Common myeloid progenitor, CD34-positive (primary cell): ENCODE data around the gene SULT1A3.
"Not testable (repeated sequence)": the region's sequence is repeated elsewhere in the genome, so short reads cannot be mapped to it uniquely, and the experiment has no call there.

Experiments
- CTCF ChIA-PET: fragments of 350-600 bp; sonication (Branson Sonifier 250); formaldehyde crosslinking; loops from one replicate; lab custom pipeline; 2021; ENCODE audit warnings: antibody characterized with exemption; lab: Charles Lee
- POLR2A ChIA-PET: fragments of 350-600 bp; sonication (Branson Sonifier 250); formaldehyde crosslinking; loops from one replicate; lab custom pipeline; 2021; ENCODE audit warnings: antibody characterized with exemption; lab: Charles Lee
- DNase-seq, 3 donors: peaks; one replicate each; pipeline versions ENCODE4 v3.0.0 to v3.0.0-alpha.2; 2013
- H3K27ac ChIP-seq, 2 experiments: 1 replicate in 1 of 2; 2 replicates in 1 of 2; pipeline ENCODE4 v1.7.0; 2013; ENCODE audit warnings: inconsistent platforms in 2 of 2, low read length in 2 of 2, mild to moderate bottlenecking in 2 of 2, low read depth in 1 of 2, moderate library complexity in 1 of 2; ENCODE audit not compliant: severe bottlenecking in 2 of 2, insufficient read depth in 1 of 2, poor library complexity in 1 of 2
- H3K27me3 ChIP-seq, 5 experiments: replicated peaks in 2 of 5; 1 replicate in 3 of 5; 2 replicates in 2 of 5; pipeline versions ENCODE4 v1.6.1 to v1.7.0; 2013; ENCODE audit warnings: low read length in 4 of 5, mild to moderate bottlenecking in 2 of 5, moderate library complexity in 2 of 5, inconsistent platforms in 1 of 5; ENCODE audit not compliant: insufficient read depth in 5 of 5, control insufficient read depth in 4 of 5
- H3K36me3 ChIP-seq, 4 experiments: 1 replicate in 2 of 4; 2 replicates in 2 of 4; pipeline versions ENCODE4 v1.6.1 to v1.7.0; 2013; ENCODE audit warnings: low read length in 3 of 4, control low read depth in 1 of 4, mild to moderate bottlenecking in 1 of 4; ENCODE audit not compliant: control insufficient read depth in 4 of 4, insufficient read depth in 4 of 4
- H3K4me1 ChIP-seq, 4 experiments: 1 replicate in 3 of 4; 2 replicates in 1 of 4; pipeline versions ENCODE4 v1.6.1 to v1.7.1; 2013; ENCODE audit warnings: low read length in 3 of 4, mild to moderate bottlenecking in 3 of 4, control low read depth in 1 of 4, inconsistent platforms in 1 of 4, moderate library complexity in 1 of 4; ENCODE audit not compliant: control insufficient read depth in 4 of 4, insufficient read depth in 4 of 4; ENCODE audit errors: control extremely low read depth in 1 of 4
- H3K4me3 ChIP-seq, 7 experiments: 1 replicate in 4 of 7; 2 replicates in 3 of 7; pipeline versions ENCODE4 v1.5.1 to v1.7.0; 2013; ENCODE audit warnings: mild to moderate bottlenecking in 7 of 7, low read length in 6 of 7, moderate library complexity in 6 of 7, inconsistent platforms in 2 of 7, low read depth in 2 of 7, control low read depth in 1 of 7; ENCODE audit not compliant: insufficient read depth in 4 of 7, control insufficient read depth in 1 of 7; ENCODE audit errors: extremely low read depth in 1 of 7
- H3K9me3 ChIP-seq, 5 experiments: 1 replicate in 4 of 5; 2 replicates in 1 of 5; pipeline versions ENCODE4 v1.6.1 to v1.7.1; 2013; ENCODE audit warnings: low read length in 4 of 5, mild to moderate bottlenecking in 2 of 5, inconsistent platforms in 1 of 5, low read depth in 1 of 5, moderate library complexity in 1 of 5; ENCODE audit not compliant: control insufficient read depth in 4 of 5, insufficient read depth in 2 of 5; ENCODE audit errors: control extremely low read depth in 1 of 5
- WGBS: methylation state at CpG from one replicate; pipeline ENCODE4 v1.1.5; 2013; ENCODE audit not compliant: insufficient coverage; 5-methylcytosine and 5-hydroxymethylcytosine counted together

The SULT1A3 gene

DNA sequence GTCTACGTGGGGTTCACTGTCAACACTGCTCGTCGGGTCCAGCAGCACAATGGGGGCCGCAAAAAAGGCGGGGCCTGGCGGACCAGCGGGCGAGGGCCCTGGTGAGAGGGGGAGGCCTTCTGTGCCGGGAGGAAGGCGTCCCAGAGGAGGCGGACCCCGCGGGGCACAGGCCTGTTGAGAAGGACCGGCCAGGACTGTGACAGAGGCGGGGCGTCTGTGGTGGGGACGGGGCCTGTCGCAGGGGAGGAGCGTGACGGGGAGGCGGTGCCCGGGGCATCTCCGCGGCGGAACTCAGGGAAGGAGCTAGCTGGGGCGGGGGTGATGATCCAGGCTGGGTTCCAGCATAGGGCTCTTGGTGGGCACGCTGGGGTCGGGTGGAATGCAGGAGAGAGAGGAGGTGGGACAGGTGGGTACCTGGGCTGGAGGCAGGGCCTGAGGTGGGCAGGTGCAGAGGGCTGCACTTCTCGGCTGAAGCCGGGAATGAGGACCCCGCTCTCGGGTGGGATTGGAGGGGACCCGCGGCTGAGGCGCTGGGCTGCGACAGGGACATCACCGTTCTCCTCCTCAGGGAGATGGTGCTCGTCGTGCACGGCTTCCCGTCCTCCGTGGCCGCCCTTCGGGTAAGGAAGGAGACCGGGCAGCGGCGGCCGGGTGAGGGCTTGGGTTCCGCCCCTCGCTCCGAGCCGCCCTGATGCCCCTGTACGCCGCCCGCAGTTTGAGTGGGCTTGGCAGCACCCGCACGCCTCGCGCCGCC, 4.7 kb upstream of the SULT1A3 start:
- H3K27ac ChIP-seq, POLR2A ChIA-PET, H3K4me1 ChIP-seq, H3K36me3 ChIP-seq, DNase-seq, CTCF ChIA-PET, H3K27me3 ChIP-seq, H3K9me3 ChIP-seq: not testable (repeated sequence)
- peak overlapping the region in 6 of 7 experiments; percentile 37 to 73 (median 51) for H3K4me3 ChIP-seq
- 4% methylated on average over 7 of the region's 60 CpGs for WGBS

DNA sequence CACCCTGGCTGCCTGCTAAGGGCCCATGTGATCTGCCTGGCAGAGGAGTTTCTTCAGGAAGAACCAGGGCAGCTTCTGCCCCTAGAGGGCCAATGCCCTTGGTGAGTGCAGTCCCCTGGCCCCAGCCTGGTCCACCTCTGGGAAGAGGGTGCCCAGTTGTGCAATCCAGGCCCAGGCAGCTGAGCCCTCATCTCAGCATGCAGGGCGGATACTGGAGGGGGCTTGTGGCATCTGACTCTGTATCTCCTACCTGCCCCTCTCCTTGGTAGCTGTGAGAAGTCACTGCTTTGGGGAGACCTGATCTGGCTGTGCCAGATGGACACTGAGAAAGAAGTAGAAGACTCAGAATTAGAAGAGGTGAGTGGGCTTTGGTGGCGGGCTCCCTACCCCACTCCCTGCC, 2.1 kb upstream of the SULT1A3 start:
- no CpG with 5 or more reads among the region's 2 CpGs for WGBS
- H3K4me1 ChIP-seq, DNase-seq, H3K27me3 ChIP-seq, H3K4me3 ChIP-seq, POLR2A ChIA-PET, H3K27ac ChIP-seq, CTCF ChIA-PET, H3K36me3 ChIP-seq, H3K9me3 ChIP-seq: not testable (repeated sequence)

DNA sequence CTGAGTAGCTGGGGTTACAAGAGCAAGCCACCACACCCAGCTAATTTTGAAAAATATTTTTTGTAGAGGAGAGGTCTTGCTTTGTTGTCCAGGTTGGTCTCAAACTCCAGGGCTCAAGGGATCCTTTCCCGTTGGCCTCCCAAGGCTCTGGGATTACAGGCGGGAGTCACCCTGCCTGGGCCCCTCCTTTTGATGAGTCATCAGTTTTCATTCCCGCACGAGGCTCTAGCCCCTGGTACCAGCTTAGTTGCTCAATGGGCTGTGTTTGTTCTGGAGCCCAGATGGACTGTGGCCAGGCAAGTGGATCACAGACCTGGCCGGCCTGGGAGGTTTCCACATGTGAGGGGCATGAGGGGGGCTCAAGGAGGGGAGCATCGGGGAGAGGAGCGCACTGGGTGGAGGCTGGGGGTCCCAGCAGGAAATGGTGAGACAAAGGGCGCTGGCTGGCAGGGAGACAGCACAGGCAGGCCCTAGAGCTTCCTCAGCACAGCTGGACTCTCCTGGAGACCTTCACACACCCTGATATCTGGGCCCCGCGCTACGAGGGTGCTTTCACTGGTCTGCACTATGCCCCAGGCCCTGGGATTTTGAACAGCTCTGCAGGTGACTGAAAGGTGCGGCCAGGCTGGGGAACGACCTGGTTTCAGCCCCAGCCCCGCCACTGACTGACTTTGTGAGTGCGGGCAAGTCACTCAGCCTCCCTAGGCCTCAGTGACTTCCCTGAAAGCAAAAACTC, 721 bp downstream of the SULT1A3 start:
- DNase-seq, H3K27me3 ChIP-seq, H3K9me3 ChIP-seq, POLR2A ChIA-PET, CTCF ChIA-PET, H3K36me3 ChIP-seq, H3K4me3 ChIP-seq, H3K27ac ChIP-seq, H3K4me1 ChIP-seq: not testable (repeated sequence)
- no CpG with 5 or more reads among the region's 15 CpGs for WGBS

DNA sequence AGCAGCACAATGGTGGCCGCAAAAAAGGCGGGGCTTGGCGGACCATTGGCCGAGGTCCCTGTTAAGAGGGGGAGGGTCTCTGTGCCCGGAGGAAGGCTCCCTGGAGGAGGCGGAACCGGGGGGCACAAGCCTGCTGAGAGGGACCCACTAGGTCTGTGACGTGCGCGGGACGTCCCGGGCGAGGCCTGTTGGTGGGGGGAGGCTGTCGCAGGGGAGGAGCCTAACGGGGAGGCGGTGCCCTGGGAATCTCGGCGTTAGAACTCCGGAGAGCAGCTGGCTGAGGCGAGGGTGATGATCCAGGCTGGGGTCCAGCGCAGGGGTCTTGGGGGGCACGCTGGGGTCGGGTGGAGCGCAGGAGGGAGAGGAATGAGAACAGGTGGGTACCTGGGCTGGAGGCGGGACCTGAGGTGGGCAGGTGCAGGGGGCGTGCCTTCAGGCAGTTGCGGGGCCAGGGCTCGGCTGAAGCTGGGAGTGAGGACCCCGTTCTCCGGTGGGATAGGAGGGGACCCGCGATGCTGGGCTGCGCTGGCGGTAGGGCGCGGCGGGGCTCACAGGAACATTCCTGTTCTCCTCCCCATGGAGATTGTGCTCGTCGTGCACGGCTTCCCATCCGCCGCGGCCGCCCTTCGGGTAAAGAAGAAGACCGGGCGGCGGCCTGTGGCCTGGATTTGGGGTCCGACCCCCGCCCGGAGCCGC, 6.6 kb downstream of the SULT1A3 start:
- H3K36me3 ChIP-seq, POLR2A ChIA-PET, H3K9me3 ChIP-seq, H3K4me1 ChIP-seq, H3K27me3 ChIP-seq, CTCF ChIA-PET, H3K27ac ChIP-seq, DNase-seq: not testable (repeated sequence)
- peak overlapping the region in 3 of 7 experiments; percentile 36 to 61 (median 43) for H3K4me3 ChIP-seq
- WGBS = 0% methylated on average over 7 of the region's 52 CpGs

DNA sequence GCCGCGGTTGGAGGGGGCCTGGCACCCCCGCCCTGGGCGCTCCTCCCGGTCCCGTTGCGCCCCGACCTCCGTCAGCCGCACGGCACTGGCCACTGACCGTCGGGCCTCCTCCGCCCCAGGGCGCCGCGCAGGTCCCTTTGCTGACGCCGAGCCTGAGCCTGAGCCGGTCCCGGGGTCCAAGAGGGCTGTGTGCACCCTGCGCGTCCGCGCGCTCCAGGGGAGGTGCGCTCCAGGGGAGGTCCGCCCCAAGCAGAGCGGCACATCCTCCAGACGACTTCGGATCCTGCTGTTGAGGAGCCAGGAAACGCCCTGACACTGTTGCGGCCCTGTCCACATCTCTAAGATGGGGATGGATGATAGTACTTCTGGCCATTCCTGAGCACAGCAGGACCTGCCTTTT, 7.2 kb downstream of the SULT1A3 start:
- H3K27ac ChIP-seq, DNase-seq, POLR2A ChIA-PET, CTCF ChIA-PET, H3K9me3 ChIP-seq, H3K4me1 ChIP-seq, H3K27me3 ChIP-seq, H3K36me3 ChIP-seq: not testable (repeated sequence)
- WGBS = no CpG with 5 or more reads among the region's 33 CpGs
- peak overlapping the region in 2 of 7 experiments; percentile 36 to 43 for H3K4me3 ChIP-seq

DNA sequence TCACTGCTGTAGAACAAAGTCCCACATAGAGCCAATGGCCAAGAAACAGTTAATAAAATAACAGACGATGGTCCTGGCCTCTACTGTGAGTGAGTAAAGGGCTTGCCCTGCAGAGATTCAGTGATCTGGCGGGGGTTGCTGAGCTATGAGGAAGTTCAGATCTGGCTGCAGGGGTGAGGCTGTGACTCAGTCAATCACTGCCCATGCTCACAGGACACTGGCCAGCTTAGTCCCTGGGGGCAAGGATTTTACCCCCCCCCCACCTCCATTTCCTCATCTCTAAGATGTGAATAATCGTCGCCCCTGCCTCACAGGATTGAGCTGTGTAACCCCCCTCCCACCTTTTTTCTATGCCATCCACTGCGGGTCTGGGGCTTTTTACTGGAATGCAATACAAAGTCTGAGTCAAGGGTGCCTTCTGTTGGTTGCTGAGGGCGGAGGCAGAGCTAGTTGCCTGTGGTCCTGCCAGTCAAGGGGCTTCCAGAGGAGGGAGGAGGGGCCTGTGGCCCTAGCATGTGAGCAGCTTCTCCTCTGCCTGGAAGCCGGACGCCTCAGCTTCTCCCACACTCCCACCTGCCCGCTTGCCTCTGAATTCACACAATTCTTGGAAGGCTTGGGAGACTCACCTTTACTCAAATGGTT, 8.1 kb downstream of the SULT1A3 start:
- H3K4me1 ChIP-seq, POLR2A ChIA-PET, H3K9me3 ChIP-seq, H3K36me3 ChIP-seq, CTCF ChIA-PET, H3K27ac ChIP-seq, DNase-seq, H3K27me3 ChIP-seq, H3K4me3 ChIP-seq: not testable (repeated sequence)
- WGBS = no CpG with 5 or more reads among the region's 9 CpGs
